Activated T-cell treated with anti-CD3 and anti-CD28 coated beads, Interleukin-2, amount 50 U/mL, for 1 hour (primary cell): Measurements from ENCODE around the gene SLX9.

Source experiments
- DNase-seq: peaks from one replicate; pipeline ENCODE4 v3.0.0-alpha.2; 2020

SLX9 gene

GRCh38 chr21:44994047-44994694 lies 54.3 kb downstream of the SLX9 start:
- DNase-seq: no peak

GRCh38 chr21:44994695-44995342 lies 55.0 kb downstream of the SLX9 start:
- DNase-seq: no peak

GRCh38 chr21:44995343-44995941 lies 55.6 kb downstream of the SLX9 start:
- no peak for DNase-seq

GRCh38 chr21:44996096-44996495 lies 56.3 kb downstream of the SLX9 start:
- DNase-seq: no peak

- DNase-seq: no peak
These were observed 56.7 kb downstream of the SLX9 start for GRCh38 chr21:44996501-44996921.

GRCh38 chr21:44996983-44997936 lies 57.4 kb downstream of the SLX9 start:
- DNase-seq: no peak

GRCh38 chr21:44998086-44998620 lies 58.3 kb downstream of the SLX9 start:
- no peak for DNase-seq

- no peak for DNase-seq
These were observed 59.0 kb downstream of the SLX9 start for GRCh38 chr21:44998621-44999427.

GRCh38 chr21:44999428-44999971 lies 59.7 kb downstream of the SLX9 start:
- DNase-seq: no peak

- DNase-seq: no peak
These were observed 60.3 kb downstream of the SLX9 start for GRCh38 chr21:44999972-45000636.

- DNase-seq: no peak
These were observed 60.9 kb downstream of the SLX9 start for GRCh38 chr21:45000637-45001133.

- DNase-seq: no peak
These were observed 61.6 kb downstream of the SLX9 start for GRCh38 chr21:45001134-45002095.

- no peak for DNase-seq
These were observed 62.8 kb downstream of the SLX9 start for GRCh38 chr21:45002381-45003204.

- no peak for DNase-seq
These were observed 63.7 kb downstream of the SLX9 start for GRCh38 chr21:45003331-45004058.

- DNase-seq: no peak
These were observed 64.2 kb downstream of the SLX9 start for GRCh38 chr21:45004059-45004422.

- DNase-seq: no peak
These were observed 64.8 kb downstream of the SLX9 start for GRCh38 chr21:45004481-45005247.

GRCh38 chr21:45006536-45007095 lies 66.8 kb downstream of the SLX9 start:
- no peak for DNase-seq
